Embryonic facial prominence (tissue), 1 donor: ENCODE measurements around the gene TXNDC2.
"Not testable (repeated sequence)": the region's sequence is repeated elsewhere in the genome, so short reads cannot be mapped to it uniquely, and the experiment has no call there.

ENCODE experiments used
- DNase-seq: peaks from one replicate; pipeline ENCODE4 v3.0.0-alpha.2; 2016; ENCODE audit errors: extremely low spot score

The TXNDC2 gene

DNA sequence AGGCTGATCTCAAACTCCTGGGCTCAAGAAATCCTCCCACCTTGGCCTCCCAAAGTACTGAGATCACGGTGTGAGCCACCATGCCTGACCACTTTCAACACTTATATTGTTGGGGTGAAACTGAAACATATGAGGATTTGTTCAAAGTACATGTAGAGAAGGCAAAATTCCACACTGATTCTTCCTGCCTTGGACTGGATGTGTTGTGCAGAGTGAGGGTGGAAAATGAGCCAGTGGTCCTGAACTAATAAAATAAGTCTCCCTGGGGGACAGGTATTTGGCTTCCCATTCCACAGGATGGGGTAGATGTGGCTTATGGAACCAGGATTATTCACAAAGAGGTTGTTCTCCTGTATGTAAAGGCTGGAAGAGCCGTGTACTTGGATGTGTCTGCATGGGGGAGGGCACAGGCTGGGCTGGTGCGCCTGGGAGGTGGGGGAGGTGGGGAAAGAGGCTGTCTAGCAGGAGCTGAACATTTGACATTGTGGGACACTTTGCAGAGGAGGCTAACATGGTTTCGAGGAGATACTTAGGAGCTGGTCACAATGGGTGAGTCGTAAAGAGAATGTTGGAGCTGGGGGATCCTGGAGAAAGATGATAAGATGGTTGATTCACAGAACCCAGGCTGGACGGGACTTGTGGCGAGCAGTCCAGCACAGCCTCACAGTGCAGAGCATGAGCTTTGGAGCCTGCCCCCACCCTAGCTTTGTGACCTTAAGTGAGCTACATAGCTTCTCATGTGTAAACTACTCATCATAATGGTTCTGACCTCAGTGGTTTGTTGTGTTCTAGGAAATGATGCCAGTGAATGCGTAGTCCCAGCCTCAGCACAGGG is at the start of gene TXNDC2:
Gene TXNDC2, plus strand, starts transcription at position 804 of the 835 bp plus-strand sequence. CDS start 708 bp downstream, outside the sequence.
- no peak for DNase-seq

DNA sequence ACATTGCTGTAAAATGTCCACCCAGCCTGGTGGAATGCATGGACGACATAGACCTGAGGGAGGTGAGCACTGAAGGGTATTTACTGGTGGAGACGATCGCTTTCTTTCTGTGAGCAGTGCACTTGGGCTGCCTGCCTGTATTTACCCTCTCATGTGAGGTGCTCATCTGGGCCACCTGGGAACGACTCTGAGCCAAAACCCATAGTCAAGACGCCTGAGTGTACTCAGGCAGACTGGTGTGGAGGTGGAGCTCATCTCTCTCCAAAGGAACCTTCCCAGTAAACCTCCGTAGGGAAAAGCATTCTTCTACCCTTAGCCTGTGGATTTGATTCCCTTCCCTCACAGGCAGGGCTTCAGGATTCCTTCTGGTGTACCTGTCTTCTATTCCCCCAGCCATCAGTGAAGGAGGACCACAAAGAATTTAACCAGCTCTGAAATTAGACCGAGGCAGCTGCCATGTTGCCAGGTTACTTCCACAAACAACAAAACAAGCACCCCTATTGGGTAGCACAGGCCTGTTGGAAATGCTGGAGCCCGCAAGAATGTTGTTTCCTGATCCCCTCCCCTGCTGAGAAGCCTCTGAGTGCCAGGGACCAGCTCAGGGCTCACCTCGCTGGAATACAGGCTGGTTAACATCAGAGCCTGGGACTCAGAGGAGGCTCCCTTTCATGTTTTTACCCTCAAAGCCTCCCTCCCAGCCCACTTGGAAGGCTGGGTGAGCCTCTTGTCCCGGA is 47.5 kb upstream of the TXNDC2 start:
- DNase-seq: peak; percentile 78

DNA sequence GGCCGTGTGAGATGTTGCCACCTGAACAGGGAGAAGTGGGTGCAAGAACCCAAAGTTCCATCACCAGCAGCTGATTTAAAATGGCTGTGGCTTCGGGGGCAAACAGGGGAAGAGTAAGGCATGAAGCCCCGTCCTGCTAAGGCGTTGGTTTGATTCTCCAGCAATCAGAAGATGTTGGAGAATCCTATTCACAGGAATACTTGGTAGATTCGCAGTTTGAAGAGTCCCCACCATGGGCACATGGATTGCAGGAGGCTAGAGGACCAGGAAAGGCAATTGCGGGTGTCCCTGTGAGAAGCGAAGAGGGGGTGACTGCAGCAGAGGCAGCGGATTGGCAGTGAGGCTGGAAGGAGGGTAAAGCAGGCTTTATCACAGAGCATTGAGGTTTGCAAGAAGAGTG is 46.6 kb upstream of the TXNDC2 start:
- no peak for DNase-seq

DNA sequence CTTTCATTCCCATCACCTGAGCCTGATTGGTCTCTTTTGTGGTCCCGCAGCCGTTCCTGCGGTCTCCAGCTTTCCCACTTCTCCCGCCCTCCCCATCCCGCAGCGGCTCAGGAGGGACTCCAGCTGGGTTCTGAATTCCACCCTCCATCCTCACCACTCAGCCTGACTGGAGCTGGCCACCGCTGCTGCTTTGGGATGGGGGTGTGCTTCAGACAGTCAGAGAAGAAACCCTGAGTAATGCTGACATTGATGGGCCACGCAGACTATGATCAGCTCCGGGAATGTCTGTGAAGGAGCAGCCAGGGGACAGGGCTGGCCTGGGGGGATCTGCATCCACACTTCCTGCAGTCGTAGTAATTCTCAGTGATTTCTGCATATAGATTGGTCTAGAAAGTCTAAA is 45.9 kb upstream of the TXNDC2 start:
- DNase-seq: no peak

DNA sequence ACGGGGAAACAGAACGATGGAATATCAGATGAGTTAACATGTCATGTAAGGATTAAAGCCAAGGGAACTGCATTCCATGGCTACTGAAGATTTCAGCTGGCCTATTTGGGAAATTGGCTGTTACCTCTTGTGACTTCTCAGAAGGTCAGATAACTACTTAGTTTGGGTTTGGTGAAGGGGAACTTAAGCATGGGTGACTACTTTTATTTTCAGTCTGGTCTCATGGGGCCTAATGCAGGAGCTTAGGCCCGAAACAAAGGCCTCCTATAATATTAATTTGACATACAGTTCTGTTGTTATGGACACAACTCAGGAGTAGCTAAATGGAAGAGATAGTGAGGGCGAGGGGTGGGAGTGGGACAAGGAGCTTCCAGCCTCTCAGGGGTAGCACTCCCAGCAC is 44.0 kb upstream of the TXNDC2 start:
- DNase-seq: no peak

DNA sequence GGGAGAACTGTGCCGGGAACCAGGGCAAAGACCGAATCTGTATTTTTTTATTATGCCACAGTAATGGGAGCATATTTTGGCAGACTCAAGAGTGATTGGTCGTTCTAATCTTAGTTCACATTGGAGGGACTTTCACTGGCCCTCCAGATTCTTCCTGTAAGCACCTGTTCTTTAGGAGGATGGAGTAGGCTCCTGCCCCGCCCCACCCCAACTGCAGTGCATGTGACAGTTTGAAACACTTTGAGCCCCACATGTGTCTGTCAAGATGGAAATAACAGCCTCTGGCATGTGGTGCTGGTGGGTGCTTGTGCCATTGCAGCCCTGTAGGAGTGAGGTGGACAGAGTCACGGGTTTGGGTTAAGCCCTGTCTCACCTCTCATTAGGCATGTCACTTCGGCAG is 43.3 kb upstream of the TXNDC2 start:
- DNase-seq: no peak

DNA sequence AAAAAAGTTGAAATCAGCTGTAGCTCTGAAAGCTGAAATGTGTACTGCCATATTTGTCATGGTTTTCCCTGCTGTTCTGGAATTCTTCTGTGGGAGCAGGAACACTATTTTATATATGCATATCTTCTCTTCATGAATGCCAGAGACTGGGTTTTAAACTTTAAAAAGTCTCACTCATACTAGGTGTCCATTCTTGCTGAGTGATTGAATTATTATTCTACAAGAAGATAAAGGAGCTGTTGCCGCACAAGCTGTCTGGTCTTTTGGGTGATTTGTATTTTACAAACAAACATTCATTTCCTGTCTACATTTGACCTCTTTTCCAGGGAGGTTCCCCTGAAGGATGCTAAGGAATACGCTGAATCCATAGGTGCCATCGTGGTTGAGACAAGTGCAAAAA is 40.5 kb upstream of the TXNDC2 start:
- DNase-seq: no peak

DNA sequence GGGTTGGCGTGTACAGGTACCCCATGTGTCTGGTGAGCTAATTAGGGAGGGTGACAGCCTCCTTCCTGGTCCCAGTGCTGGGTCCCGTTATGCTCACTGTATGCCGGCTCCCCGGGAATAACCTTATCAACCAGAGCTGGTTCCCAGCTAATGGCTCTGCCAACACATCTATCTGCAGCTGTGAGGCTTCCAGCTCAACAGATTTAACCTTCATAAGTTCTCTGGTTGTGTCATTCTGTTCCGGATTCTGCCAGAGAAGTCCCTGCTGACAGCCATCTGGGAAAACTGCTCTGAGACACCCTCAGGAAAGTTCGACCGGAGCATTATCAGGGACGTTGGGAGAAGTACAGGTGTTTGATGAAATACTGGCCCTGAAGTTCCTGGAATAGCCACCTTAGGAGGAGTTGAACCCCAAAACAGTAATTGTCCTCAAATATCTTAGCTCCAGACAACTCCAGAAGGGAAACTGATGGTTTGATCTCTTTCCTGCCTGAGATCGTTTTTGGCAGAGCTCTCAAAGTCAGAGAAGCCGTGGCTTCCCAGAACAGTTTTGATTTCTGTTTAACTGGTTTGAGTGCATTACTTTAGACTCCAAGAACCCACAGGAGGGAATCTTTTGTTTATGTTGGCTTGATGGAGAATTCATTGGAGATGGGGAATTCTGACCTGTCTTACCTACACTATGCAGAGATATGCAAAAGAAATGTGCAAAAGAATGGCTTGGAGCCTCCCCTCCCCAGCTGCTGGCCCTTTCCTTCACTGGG is 39.4 kb upstream of the TXNDC2 start:
- DNase-seq: no peak

DNA sequence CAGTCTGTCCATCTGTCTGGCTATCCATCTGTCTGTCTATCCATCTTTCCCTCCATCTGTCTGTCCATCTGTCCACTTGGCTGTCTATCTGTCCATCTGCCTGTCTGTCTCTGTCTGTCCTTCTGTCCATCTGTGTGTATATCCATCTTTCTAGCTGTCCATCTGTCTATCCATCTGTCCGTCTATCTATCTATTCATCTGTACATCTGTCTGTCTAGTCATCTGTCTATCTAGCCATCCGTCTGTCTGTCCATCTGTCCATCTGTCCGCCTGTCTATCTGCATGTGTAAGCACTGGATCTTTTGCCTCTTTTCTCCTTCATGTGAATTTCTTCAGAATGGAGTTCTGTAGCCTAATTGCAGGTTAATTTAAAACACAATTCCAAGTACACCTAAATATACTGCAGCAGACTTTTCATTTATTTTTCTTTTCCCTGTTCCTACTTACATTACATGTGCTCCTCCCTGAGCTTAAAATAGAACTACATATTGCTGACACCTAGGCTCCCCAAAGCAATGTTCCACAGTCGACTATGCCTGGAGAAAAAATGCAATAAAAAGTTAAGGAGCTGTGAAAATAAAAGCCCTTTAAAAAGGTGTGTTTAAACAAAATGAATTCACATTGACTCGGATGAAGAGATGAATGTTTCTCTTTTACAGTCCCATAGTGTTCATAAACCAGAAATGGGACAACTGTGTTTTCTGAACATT is 37.4 kb upstream of the TXNDC2 start:
- DNase-seq: no peak

DNA sequence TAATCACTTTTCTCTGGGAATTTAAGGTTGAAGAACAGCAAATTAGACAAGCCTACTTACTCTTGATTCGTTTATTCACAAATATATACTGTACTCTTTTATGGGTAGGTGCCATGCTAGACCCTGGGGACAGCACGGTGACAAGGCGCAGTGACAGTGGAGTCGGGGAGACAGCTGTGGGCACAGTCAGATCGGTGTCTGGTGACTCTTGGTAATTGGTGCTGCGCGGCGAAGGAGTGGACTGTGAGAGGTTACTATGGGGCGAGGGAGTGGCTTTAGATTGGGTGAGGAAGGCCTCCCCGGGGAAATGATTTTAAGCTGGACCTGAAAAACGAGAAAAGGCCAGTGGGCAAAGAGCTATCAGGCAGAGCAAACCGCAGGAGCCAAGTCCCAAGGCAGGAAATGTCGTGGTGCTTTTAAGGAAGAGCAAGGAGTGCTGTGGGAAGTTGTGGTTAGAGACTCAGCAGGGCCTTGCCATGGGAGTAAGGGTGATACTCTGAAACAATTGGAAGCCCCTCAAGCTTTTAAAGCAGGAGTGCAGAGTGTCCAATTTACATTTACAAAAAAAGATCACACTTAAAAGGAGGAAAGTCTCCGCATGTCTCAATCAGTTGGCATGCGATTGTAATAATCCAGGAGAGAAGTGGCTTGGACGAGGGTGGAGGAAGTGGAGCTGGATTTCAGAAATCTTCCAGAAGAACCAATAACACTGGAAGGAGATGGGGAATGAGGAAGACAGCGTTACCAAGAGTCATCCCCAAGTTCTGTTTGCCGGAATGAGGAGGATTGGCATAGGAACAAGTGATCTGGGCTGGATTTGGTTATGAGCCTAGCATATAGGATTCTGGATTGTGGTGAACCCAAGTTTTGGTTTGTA is 36.1 kb upstream of the TXNDC2 start:
- DNase-seq: no peak

DNA sequence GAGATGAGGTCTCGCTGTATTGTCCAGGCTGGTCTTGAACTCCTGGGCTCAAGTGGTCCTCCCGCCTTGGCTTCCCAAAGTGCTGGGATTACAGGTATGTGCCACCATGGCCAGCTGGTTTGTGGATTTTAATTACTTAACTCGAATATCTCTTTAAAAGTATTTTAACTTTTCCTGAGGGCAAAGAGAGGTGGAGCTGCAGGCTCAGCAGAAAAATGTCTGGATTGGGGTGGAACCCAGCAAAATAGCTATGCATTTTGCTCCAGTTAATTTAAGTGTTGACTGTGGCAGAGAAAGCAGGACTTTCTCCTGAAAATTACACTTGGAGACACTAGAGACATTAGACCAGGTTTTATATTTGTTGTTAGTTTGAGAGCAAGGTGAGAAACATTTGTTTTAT is 35.5 kb upstream of the TXNDC2 start:
- no peak for DNase-seq

DNA sequence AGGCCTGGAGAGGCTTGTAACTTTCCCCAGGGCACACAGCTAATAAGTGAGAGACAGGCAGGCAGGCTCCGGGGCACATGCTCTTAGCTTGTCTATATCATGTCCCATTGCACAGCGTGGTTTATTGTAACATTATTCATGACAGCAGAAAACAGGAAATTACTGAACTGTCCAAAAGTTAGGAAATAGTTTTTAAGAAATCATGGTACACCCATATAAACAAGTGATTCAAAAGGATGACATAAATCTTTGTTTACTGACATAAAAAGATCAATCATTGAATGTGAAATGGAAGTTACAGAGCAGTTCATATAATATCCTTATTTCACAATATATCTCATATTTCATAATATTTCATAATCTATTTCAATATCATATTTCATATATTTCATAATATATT is 34.3 kb upstream of the TXNDC2 start:
- no peak for DNase-seq

DNA sequence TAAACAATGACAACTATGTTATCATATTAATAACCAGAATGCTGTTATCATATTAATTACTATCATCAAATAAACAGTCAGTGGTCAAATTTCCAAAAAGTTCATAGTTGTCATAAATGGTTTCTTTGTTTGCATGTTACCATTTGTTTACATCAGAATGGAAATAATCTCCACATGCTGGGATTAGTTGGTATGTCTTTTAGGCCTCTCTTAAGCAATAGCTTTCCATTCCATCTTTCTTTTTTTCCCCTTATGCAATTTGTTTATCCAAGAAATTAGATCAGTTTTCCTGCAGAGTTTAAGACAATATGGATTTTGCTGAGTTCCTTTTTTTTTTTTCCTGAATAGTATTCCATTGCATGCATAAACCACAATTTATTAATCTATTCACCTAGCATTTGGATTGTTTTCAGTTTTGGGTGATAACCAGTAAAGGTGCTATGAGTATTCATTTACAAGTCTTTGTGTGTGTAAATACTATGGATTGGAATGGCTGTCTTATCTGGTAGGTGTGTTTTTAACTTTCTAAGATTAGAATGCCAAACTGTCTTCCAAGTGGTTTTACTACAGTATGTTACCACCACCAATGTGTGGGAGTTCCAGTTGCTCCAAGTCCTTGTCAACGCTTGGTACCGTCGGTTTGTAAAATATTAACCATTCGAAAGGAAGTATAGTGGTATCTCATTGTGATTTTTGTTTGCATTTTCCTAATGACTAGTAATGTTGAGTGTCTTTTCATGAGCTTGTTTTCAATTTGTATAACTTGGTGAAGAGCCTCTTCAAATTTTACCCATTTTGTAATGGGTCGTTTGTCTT is 33.3 kb upstream of the TXNDC2 start:
- no peak for DNase-seq

DNA sequence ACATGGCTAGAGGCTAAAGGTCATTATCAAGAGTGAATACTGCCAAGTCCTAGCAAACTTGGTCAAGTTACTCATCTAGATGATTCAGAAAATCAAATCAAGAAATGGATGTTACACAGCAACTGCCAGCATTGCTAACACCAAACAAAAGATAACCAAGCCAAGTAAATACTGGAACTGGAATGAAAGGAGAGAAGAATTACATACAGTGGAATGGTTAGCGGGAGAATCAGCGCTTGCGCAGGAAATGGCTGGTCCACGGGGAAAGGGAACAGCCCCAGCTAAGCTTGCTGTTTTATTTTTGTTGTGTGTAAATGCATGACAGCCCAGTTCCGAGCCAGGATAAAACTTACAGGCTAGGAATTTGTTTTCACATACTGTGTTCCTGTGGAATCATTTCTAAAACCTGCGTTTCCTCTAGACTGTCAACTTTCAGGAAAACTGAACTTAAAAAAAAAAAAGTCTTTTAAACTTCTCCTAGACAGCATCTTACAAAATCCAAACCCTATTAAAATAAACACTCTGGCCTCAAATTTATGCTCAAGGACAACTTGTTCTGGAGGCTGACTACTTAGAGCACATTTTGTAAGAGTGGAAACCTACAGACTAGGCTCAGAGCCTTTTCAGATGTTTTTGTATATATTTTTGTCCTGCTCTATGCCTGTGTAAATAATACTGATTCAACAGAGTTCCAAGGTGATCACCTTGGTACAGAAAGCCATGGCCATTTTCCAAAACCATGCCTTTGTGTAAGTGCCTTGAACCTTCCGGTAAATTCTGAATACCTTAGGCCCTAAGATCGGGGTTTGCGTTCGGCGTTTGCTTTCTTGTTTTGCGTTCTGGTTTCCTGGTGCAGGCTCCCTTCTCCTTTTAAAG is 30.7 kb upstream of the TXNDC2 start:
- no peak for DNase-seq

DNA sequence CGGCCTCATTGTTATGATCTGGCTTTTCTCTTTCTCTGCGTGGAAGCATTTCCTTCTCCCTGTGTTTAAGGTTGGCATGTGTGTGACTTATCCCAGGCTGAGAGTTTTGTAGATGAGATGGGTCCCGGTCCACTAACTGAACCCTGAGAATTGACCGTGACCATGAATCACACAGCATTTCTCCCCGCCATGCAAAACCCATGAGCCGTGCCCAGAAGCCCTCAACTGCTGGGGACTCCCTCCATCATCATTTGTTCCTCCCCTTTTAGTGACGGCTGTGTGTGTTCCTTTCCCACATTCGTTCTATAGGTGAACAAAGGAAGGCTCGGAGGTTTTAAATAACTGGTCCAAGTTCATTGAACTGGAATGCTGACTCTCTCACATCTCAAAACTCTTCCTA is 30.1 kb upstream of the TXNDC2 start:
- no peak for DNase-seq

DNA sequence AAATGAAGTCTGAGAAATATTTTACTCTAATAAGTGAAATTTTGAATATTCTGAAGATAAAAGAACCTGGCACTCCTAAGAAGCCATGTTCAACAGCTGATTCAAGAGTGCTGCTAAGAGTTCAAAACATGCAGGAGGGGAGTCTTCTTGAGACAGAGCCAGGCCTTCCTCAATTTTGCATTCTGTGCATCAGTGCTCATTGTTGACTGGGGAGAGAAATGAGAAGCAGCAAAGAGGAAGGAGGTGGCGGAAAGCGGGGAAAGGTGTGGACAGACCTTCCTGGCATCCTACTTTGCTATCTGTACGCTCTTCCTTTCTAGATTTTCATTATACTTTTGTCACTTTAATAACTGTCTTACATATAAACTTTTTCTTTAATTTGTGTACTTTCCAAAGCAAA is 29.7 kb upstream of the TXNDC2 start:
- DNase-seq: no peak

DNA sequence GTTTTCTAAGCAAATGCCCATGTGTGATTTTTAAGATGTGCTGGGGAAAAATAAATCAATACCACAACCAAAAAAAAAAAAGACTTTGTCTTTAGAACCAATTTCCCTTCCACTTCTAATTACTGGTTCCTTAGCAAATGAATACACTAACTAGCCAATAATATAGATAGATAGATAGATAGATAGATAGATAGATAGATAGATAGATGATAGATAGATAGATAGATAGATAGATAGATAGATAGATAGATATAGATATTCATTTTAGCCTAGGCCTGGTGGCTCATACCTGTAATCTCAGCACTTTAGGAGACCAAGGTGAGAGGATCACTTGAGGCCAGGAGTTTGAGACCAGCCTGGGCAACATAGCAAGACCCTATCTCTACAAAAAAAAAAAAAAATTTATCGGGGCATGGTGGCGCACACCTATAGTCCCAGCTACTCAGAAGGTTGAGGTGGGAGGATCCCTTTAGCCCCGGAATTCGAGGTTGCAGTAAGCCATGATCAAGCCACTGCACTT is 28.2 kb upstream of the TXNDC2 start:
- DNase-seq: not testable (repeated sequence)

DNA sequence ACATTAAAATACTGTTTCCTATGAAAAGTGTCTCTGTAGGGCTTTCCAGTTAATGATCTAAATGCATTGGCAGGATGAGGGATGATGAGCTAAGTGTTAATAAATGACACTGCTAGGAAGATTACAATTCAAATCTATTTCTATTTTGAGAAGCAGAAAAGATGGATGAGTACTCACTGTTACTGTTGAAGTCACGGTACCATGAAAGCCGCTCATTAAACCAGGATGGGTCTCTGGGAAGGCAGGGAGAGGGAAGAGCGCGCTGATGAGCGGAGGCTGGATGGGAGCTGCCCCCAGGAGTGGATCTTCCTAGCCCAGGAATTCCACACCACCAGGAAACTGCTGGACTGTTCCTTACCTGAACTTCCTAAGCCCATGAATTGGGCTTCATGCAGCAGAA is 27.1 kb upstream of the TXNDC2 start:
- DNase-seq: no peak

DNA sequence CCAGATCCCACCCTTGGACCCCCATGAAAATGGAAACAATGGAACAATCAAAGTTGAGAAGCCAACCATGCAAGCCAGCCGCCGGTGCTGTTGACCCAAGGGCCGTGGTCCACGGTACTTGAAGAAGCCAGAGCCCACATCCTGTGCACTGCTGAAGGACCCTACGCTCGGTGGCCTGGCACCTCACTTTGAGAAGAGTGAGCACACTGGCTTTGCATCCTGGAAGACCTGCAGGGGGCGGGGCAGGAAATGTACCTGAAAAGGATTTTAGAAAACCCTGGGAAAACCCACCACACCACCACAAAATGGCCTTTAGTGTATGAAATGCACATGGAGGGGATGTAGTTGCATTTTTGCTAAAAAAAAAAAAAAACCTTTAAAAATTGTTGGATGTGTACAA is 26.5 kb upstream of the TXNDC2 start:
- no peak for DNase-seq
